Upper lobe of right lung (tissue), 1 donor: ENCODE data around the gene HSPB8. TPM values are rescaled to one million over a fixed set of nuclear protein-coding genes. Genes with fewer than 3 reads are reported as not detected.
A peak's percentile ranks its signal among the peaks of the same experiment; 100 is the strongest.

Experiments
- ATAC-seq: fragments of 200-7000 bp; cut with Tn5 transposase; one replicate; pipeline ENCODE4 v1.9.1; 2020; ENCODE audit warnings: mild to moderate bottlenecking, moderate library complexity
- DNase-seq: peaks from one replicate; pipeline ENCODE4 v3.0.0-alpha.2; 2020
- H3K27ac ChIP-seq: fragments of 200-600 bp; one replicate; pipeline ENCODE4 v1.8.0; 2022
- H3K27me3 ChIP-seq: fragments of 200-600 bp; one replicate; pipeline ENCODE4 v1.8.0; 2022; ENCODE audit warnings: mild to moderate bottlenecking
- H3K36me3 ChIP-seq: fragments of 200-600 bp; one replicate; pipeline ENCODE4 v1.8.0; 2022
- H3K4me1 ChIP-seq: fragments of 200-600 bp; one replicate; pipeline ENCODE4 v1.8.0; 2022
- H3K4me3 ChIP-seq: fragments of 200-600 bp; one replicate; pipeline ENCODE4 v1.8.0; 2022; ENCODE audit warnings: mild to moderate bottlenecking
- H3K9me3 ChIP-seq: fragments of 200-600 bp; one replicate; pipeline ENCODE4 v1.8.0; 2022
- CTCF ChIP-seq: fragments of 200-600 bp; IDR thresholded peaks from one replicate; pipeline ENCODE4 v1.8.0; 2022; ENCODE audit warnings: antibody characterized with exemption
- intact Hi-C: fragments of 100-400 bp; cut with DNase I; formaldehyde crosslinking; loops from one replicate; pipeline ENCODE4 v1.11.0; 2022
- total RNA-seq: library from RNA; stranded (reverse); fragmentation: NEBNext Ultra II Directional; extraction: Animal tissue kit (Norgen Biotek cat#: 25700); gene quantifications from one replicate; pipeline ENCODE4 v1.2.1, GENCODE V29; 2021
- donor health status: DM: no; HTN: yes; CAD: no; lungs with severe emphysema.

HSPB8 gene
- total RNA-seq, 1 donor from 2014 or later = 70.0 TPM

DNA sequence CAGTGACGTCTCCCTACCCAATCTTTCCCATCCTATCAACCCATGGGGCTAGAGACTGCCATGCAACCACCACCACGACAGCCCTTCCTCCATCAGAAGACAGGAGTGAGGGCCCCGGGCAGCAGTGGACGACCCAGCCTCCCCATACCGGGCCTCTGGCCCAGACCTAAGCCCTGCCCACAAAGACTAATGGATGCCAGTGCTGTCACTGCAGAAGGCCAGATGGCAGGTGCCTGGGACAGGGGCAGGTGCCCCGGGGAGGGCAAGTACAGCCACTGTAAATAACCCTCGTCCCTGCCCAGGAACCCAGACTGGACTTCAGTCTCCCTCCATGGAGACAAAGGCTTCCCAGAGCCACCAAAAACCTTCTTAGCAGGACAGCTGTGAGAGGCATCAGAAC lies 20.3 kb upstream of the HSPB8 start:
- ATAC-seq (peak; percentile 5), DNase-seq (no peak)
- intact Hi-C loops = no loop called here
- H3K9me3 ChIP-seq = no peaks in the 10 kb centered on the region
- TF ChIP-seq CTCF = no peak
- no peaks in the 10 kb centered on the region for H3K36me3 ChIP-seq
- H3K4me1 ChIP-seq = no peaks in the 10 kb centered on the region
- H3K4me3 ChIP-seq = no peak overlapping the region
- H3K27ac ChIP-seq = no peak overlapping the region
- no peaks in the 10 kb centered on the region for H3K27me3 ChIP-seq

DNA sequence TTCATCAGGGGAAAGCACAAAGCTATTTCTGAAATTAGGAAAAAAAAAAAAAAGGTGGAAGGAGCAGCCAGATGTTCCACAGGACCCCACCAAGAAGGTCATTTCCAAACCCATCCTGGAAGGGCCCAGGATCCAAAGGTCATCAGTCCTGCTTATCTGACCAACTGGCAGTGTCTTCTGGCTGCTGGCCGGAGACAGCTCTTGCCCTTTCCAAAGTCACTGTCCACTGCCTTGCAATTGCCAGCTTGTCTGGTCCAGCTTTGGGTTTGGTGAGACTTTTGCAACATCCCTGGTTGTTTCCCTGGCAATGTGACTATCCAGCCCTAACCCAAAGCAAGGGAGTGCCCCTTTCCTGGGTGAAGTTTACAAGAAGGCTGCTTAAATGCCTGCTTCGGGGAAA lies 18.9 kb upstream of the HSPB8 start:
- intact Hi-C loops = no loop called here

GRCh38 chr12:119167902-119168301 lies 10.8 kb upstream of the HSPB8 start:
- TF ChIP-seq CTCF = no peak

More for the DNA sequence above, 18.9 kb upstream of the HSPB8 start:
- Histone ChIP-seq H3K9me3 (no peaks in the 10 kb centered on the region), H3K27me3 (no peaks in the 10 kb centered on the region), H3K27ac (no peak overlapping the region), H3K36me3 (no peaks in the 10 kb centered on the region), H3K4me3 (no peak overlapping the region), H3K4me1 (no peaks in the 10 kb centered on the region)
- DNase-seq (no peak), ATAC-seq (no peak)
- no peak for TF ChIP-seq CTCF

DNA sequence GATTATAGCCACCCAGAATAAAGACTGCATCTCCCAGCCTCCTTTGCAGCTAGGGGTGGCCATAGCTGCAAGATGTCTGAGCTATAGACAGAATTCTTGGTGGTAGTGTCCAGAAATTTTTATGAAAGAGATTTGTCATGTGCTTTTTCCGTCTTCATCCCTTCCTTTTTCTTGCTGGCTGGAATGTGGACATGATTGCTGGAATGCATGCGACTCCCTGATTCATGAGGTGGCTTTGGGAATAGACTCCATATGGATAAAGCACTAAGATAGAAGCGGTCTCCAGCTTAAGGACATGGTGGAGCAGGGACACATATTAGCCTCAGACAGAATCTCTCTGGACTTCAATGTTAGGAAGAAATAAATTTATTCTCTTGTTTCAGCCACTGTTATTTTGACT lies 10.0 kb upstream of the HSPB8 start:
- DNase-seq (no peak), ATAC-seq (no peak)
- Histone ChIP-seq H3K9me3 (no peaks in the 10 kb centered on the region), H3K27me3 (no peaks in the 10 kb centered on the region), H3K36me3 (no peaks in the 10 kb centered on the region), H3K4me3 (no peak overlapping the region), H3K27ac (no peak overlapping the region), H3K4me1 (no peaks in the 10 kb centered on the region)
- intact Hi-C loops = no loop called here
- TF ChIP-seq CTCF = no peak

More at GRCh38 chr12:119167902-119168301, 10.8 kb upstream of the HSPB8 start:
- no peak overlapping the region for H3K4me3 ChIP-seq
- H3K27ac ChIP-seq = no peak overlapping the region
- no peaks in the 10 kb centered on the region for H3K9me3 ChIP-seq
- ATAC-seq (no peak), DNase-seq (no peak)
- no peaks in the 10 kb centered on the region for H3K4me1 ChIP-seq
- intact Hi-C loops = no loop called here
- no peaks in the 10 kb centered on the region for H3K36me3 ChIP-seq
- no peaks in the 10 kb centered on the region for H3K27me3 ChIP-seq

DNA sequence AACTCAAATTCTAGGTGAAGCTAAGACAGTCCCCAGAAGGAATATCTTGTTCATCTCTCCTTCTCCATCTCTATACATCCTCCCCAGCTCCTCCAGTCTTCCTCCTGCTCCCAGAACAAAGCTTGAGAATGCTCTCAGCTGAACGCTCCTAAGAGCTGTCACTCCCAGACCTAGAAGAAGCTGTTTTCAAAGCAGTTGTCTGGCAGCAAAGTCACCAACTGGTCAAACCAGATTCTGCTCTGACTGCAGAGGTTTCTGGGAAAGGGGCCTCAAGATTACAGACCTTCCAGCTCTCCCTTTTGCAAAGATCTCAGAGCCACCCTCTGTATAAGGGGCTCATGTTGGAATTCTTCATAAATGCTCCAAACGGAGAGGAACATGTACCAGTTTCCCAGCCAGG lies 9.6 kb upstream of the HSPB8 start:
- Histone ChIP-seq H3K4me3 (no peak overlapping the region), H3K27ac (no peak overlapping the region), H3K36me3 (no peaks in the 10 kb centered on the region), H3K4me1 (no peaks in the 10 kb centered on the region), H3K27me3 (no peaks in the 10 kb centered on the region), H3K9me3 (no peaks in the 10 kb centered on the region)
- TF ChIP-seq CTCF = no peak
- ATAC-seq = peak; percentile 59
- intact Hi-C loops = no loop called here
- no peak for DNase-seq

GRCh38 chr12:119171291-119171690 lies 7.4 kb upstream of the HSPB8 start:
- H3K27me3 ChIP-seq = no peaks in the 10 kb centered on the region
- TF ChIP-seq CTCF = no peak
- DNase-seq (no peak), ATAC-seq (no peak)
- H3K4me1 ChIP-seq = peaks cover under 1% of the 10 kb centered on the region
- no peaks in the 10 kb centered on the region for H3K9me3 ChIP-seq
- no peak overlapping the region for H3K27ac ChIP-seq
- intact Hi-C loops = no loop called here
- no peaks in the 10 kb centered on the region for H3K36me3 ChIP-seq
- H3K4me3 ChIP-seq = no peak overlapping the region
